Measurements from ENCODE around the gene ERRFI1. TPM values are rescaled to one million over a fixed set of nuclear protein-coding genes. Genes with fewer than 3 reads are reported as not detected.

The ERRFI1 gene, protein sequence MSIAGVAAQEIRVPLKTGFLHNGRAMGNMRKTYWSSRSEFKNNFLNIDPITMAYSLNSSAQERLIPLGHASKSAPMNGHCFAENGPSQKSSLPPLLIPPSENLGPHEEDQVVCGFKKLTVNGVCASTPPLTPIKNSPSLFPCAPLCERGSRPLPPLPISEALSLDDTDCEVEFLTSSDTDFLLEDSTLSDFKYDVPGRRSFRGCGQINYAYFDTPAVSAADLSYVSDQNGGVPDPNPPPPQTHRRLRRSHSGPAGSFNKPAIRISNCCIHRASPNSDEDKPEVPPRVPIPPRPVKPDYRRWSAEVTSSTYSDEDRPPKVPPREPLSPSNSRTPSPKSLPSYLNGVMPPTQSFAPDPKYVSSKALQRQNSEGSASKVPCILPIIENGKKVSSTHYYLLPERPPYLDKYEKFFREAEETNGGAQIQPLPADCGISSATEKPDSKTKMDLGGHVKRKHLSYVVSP
- total RNA-seq: 13.3 and 13.9 TPM in 2 replicates

DNA sequence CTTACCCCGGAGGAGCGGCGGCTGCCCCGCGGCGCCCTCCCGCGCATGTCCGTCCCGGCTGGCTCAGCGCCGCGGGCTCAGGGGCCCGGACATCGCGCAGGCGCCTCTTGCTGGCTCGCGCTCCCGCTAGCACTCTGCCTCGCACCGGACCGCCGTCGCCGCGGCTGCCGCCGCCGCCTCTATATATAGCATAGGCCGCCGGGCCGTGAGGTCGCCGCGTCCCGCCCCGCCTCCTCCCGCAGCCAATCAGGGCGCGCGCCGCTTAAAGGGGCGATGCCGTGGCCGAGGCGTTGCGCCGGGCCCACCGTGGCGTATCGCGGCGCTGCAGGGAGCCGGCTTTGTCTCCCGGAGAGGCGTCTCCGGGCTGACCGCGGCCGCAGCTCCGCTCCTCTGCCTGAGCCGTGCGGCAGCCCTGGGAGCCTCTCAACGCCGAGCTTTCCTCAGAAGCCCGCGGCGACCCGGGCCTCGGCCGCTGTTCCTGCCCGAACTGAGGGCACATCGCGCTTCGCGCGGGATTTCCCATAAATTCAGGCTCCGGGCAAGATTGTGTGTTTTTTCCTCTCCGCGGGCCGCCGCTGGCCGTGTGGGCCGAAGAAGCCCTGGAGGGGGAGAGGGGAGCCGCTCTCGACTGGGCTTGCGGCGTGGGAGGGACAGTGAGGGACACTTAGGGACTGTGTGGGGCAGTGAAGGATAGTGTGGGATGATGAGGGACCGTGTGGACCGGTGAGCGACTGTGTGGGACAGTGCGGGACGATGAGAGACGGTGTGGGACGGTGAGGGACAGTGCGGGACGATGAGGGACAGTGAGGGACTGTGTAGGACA is at the start of gene ERRFI1:
TSS of gene ERRFI1 (minus strand) at position 157 of the 823 bp plus-strand sequence. CDS start 10,690 bp downstream, outside the sequence.

Other genes starting within 250 kb of the ERRFI1 start
- 2.0 and 2.1 TPM in 2 replicates for gene PER3, start 242.0 kb downstream of the ERRFI1 start, total RNA-seq
- gene UTS2, start 173.2 kb downstream of the ERRFI1 start, total RNA-seq: not detected in 2 replicates
- 0.89 and 1.5 TPM in 2 replicates for gene TNFRSF9, start 85.5 kb downstream of the ERRFI1 start, total RNA-seq
- gene PARK7, start 64.6 kb downstream of the ERRFI1 start, total RNA-seq: 255 and 274 TPM in 2 replicates

Measured in mammary microvascular endothelial cell (primary cell).